ENCODE data around the gene SAP130.

DNA sequence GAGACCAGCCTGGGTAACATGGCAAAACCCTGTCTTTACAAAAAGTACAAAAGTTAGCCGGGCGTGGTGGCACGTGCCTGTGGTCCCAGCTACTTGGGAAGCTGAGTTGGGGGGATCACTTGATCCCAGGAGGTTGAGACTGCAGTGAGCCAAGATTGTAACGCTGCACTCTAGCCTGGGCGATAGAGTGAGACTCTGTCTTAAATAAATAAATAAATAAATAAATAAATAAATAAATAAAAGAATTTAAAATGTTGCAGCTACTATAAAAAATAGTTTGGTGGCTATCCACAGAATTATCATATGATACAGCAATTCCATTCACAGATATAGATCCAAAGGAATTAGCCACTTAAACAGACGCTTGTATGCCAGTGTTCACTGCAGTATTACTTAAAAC is 92.5 kb downstream of the SAP130 start:
- TF ChIP-seq, protein P1, sequence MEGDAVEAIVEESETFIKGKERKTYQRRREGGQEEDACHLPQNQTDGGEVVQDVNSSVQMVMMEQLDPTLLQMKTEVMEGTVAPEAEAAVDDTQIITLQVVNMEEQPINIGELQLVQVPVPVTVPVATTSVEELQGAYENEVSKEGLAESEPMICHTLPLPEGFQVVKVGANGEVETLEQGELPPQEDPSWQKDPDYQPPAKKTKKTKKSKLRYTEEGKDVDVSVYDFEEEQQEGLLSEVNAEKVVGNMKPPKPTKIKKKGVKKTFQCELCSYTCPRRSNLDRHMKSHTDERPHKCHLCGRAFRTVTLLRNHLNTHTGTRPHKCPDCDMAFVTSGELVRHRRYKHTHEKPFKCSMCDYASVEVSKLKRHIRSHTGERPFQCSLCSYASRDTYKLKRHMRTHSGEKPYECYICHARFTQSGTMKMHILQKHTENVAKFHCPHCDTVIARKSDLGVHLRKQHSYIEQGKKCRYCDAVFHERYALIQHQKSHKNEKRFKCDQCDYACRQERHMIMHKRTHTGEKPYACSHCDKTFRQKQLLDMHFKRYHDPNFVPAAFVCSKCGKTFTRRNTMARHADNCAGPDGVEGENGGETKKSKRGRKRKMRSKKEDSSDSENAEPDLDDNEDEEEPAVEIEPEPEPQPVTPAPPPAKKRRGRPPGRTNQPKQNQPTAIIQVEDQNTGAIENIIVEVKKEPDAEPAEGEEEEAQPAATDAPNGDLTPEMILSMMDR (conservative IDR thresholded peaks at IDR 0.05 in 1 of 2, IDR thresholded peaks at IDR 0.05 in 1 of 2; ENCODE audit: extremely low read depth in 1 of 2, insufficient read depth in 1 of 2, low read depth in 1 of 2, low read length in 2 of 2): no peak
- no peak for TF ChIP-seq EZH2 (IDR thresholded peaks at IDR 0.05; ENCODE audit: borderline replicate concordance, low read length)
